SKM-1 treated with dmso at 0.1 percent for 144 hours (cell line): Measurements from ENCODE around the gene GGACT.
A peak's percentile ranks its signal among the peaks of the same experiment; 100 is the strongest.
"Not testable (repeated sequence)": the region's sequence is repeated elsewhere in the genome, so short reads cannot be mapped to it uniquely, and the experiment has no call there.

Experiments used
- DNase-seq: peaks from one replicate; lab custom pipeline; 2025; ENCODE audit not compliant: unreplicated experiment; lab: John Stamatoyannopoulos, UW

GGACT gene

GRCh38 chr13:100601716-100602115 lies 13.1 kb upstream of the GGACT start:
- DNase-seq = no peak

DNA sequence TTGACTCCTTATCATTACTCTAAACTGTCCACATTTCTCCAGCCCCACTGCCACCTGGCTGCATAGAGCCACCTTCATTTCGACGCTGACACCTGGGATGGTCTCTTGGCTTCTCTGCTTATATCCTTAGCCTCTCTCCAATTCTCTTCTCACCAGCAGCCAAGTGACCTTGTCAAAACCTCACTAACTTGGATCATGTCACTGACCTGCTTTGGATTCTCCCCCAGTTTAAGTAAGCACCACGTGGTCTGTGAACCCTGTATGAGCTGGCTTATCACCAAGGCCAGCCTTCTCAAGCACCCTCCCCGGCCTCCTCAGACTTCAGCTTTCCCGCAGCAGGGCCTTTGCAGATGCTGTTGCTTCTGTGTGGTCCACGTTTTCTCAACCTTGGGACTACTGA lies 12.3 kb upstream of the GGACT start:
- no peak for DNase-seq

GRCh38 chr13:100600461-100600860 lies 11.9 kb upstream of the GGACT start:
- peak; percentile 30 for DNase-seq

GRCh38 chr13:100597253-100597652 lies 8.7 kb upstream of the GGACT start:
- DNase-seq = no peak

- no peak for DNase-seq
Measured at GRCh38 chr13:100596516-100596915, 7.9 kb upstream of the GGACT start.

GRCh38 chr13:100594731-100595130 lies 6.1 kb upstream of the GGACT start:
- DNase-seq = no peak

- no peak for DNase-seq
Measured at GRCh38 chr13:100594255-100594654, 5.7 kb upstream of the GGACT start.

- DNase-seq = no peak
Measured at GRCh38 chr13:100589178-100589725, 663 bp upstream of the GGACT start.

GRCh38 chr13:100584896-100585295 lies 3.7 kb downstream of the GGACT start:
- no peak for DNase-seq

DNA sequence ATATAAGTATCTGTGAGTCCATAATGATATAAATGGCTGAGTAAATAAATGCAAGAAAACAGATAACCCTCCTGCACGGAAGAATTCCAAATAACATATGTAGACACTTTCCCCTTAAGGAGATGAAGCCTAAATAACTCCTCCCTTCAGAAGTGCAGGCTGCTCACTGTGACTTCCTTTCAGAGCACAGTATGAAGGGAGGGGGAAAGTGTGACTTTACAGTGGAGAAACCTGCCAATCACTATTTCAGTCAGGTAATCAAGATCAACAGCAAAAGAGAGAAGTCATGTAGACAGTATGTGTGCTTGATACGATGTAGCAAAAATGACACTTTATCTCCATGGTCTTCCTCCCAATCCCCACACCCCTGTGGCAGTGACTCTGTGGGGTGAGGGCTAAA lies 7.1 kb downstream of the GGACT start:
- DNase-seq = no peak

DNA sequence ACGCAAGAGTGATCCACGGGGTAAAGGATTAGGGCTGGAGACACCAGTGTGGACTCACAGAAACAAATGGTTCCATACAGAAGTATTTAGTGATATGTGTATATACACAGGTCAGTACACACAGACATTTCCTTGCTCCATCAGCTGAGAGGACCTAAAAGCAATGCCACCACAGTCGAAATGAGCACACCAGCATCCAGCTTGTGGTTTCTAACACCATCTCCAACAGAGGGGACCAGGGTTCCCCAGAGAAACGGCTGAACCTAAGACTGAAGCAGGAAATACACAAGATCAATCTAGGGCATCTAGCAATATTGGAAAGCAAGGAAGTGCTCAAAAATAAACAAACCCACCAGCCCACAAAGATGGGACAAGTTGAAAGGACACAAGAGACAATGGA lies 7.6 kb downstream of the GGACT start:
- DNase-seq = no peak

DNA sequence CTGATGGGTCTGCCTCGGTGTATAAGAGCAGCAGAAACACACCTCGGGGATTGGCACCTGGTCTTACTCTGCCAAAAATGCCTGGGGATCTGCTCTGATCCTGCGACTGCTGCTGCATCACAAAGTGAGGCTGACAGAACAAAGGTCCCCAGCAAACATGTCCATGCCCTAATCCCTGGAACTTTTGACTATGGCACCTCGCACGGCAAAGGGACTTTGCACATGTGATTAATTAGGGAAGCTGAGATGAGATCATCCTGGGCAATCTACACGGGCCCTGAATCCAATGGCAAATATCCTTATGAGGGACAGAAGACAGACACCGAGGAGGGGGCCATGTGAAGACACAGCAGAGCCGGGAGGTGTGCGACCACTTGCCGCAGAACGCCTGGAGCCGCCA lies 8.5 kb downstream of the GGACT start:
- DNase-seq = no peak

- DNase-seq = not testable (repeated sequence)
Measured at GRCh38 chr13:100577239-100577638, 11.3 kb downstream of the GGACT start.

GRCh38 chr13:100573121-100573520 lies 15.5 kb downstream of the GGACT start:
- peak; percentile 51 for DNase-seq

DNA sequence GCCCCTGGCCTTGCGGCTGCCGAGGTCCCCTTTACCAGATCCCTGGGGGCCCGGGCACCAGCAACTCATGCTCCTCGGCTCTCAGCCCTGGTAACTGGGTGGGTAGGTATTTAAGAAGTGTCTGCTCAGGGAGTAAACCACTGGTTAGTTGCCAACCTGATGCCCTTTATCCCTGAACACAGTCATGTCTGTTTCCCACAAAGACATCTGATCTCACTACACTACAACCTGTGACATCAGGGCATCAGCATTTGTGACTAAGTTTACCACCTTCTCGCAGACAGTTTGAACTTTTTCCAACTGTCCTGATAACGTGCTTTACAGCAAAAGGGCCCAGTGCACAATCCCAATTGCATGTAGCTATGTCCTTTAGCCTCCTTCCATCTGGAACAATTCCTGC lies 22.0 kb downstream of the GGACT start:
- DNase-seq = no peak

DNA sequence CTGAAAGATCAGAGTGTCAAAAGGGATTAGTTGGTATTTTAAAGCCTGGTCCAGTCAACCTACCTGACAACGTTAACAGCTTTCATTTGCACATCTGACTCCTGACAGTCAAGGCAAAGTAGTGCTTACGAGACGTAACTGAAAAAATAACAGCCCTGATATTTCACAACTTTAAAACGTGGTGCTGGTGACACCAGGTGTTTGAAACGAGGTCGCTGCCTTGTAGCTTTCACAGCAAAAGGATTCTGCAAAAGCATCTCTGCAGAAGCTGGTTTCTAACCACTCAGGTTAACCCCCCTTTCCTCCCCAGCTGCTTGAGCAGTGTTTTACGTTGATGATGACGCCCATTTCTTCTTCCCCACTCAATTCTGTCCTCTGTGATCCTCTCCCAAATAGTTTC lies 23.3 kb downstream of the GGACT start:
- no peak for DNase-seq

DNA sequence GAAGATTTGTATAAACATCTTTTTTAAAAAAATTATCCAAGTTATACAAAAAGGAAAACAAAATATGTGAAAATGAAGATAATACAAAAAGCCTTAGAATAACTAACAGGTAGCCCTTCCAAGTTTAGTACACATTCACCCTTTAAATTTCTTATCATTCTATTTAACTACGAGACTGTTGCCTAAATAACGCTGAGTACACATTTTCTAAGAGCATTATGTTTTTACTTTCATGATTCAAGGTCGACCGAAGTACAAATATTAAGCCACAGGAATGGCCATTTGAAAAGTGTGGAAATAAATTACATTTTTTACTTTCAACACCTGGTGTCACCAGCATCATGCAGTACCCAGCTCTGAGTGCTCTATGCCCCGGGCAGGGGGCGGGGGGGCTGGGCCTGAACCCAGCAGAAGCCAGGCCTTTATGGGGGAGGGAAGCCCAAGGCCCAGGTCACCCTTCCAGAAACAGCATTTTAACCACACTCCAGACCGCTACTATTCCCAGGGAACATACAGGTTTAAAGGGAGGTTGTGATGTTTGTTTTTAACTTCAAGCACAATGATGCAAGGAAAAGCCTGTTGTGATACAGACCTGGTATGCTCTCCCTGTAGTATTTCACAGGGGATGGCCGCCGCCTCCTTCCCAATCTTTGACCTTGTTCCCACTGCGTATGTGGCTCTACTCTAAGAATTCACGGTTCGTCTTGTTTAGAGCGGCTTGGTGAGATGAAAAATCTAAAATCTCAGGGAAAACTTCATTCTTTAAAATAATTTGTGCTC lies 24.0 kb downstream of the GGACT start:
- no peak for DNase-seq

GRCh38 chr13:100563779-100564178 lies 24.8 kb downstream of the GGACT start:
- no peak for DNase-seq

DNA sequence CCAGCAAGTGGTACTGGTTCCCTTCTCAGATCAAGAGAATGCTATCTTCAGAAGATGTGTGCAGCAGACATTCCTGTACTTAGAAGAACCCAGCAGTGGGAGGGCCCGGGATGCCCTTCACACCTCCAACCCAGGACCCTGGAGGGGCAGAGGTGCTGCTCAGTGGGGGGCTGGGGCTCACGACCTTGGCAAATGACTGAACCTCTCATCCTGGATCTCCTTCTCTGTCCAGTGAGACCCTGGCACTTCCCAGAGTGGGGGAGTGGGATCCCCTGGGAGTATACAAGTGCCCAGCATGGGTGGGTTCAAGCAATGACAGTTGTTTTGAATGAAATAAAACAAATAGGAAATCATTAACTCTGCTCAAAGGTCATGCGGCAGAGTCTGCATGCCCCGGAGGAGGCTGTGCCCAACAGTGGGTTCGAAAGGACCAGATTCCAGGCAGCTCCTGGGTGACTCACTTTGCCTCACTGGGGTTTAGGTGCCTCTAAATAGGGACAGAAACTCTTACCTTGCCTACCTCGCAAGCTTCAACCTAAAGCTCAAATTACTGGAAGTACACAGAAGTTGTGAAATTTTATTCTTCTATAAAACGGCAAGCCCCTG lies 26.9 kb downstream of the GGACT start:
- DNase-seq = no peak

- no peak for DNase-seq
Measured at GRCh38 chr13:100561158-100561499, 27.5 kb downstream of the GGACT start.

DNA sequence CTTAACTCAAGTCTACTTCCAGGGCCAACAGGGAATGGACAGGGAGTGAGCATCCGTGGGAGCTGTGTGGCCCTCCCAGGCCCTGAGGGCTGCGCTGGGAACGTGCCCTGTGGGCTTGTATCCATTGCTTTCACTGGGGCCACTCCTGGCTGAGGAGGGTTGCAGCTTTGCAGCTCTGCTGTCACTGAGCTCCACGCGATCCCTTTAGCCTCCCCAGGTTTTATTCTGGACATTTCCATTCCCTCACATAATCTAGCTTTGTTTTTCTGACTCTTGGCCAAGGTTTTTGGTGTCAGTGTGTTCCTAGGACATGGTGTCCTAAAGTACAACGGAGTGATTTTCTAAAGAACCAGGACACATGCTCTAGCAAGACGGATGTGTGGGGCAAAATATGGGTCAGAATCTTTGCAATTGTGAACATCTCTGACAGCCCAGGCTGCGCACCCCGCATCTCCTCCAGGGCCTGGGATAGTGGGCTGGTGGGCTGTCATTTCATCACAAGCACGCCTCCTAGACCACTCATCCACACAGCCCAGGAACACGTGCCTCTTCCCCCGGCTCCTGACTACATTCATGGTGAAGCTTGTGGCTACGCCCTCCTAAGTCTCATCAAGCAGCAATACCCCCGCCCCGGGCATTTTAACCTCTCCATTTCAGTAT lies 28.0 kb downstream of the GGACT start:
- DNase-seq = no peak

DNA sequence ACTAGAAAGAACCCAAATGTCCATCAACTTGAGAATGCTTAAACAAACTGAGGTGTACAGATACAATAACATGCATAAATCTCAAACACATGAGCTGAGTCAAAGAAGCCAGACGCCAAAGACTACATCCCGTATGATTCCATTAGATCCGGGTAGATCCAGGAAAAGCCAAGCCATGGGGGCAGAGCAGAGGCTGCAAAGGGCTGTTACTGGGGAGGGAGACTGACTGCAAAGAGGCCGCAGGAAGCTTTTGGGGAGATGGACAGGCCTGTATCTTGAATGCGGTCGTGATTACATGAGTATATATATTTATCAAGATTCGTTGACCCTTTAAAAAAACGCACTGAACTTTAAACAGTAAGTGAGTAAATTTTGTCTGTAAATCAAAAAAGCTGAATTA lies 28.7 kb downstream of the GGACT start:
- DNase-seq = no peak
